ENCODE measurements around the gene USP37.

USP37 gene

DNA sequence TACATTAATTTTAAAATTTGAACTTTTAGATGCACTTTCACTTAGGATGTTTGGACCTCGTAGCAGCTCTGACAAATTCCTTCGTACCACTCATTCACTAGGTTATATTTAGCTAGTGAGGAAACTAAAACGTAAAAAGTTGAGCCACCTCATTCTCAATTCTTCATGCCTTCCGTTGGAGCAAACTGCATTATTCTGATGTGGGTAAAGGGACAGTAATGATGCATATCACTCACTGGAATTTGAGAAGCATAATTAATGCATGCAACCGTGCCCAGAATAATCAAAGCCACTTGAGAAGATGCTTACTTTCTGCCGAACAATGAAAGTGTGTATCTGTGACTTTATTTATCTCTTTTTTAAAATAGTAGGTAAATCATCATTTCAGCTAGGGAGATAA is 2.7 kb upstream of the USP37 start:
- no peak overlapping the region for H3K27ac ChIP-seq (ENCODE audit: low read depth, low read length)
- H3K9me3 ChIP-seq (ENCODE audit: insufficient read depth, low read length): no peaks in the 10 kb centered on the region
- H3K9me2 ChIP-seq (replicated peaks; ENCODE audit: insufficient read depth, low read length): no peaks in the 10 kb centered on the region
- peaks cover 7% of the 10 kb centered on the region; the same call in 1 of the 2 replicates for H4K20me1 ChIP-seq (ENCODE audit: low read depth, low read length)
- H3K4me2 ChIP-seq (ENCODE audit: low read depth, low read length, poor library complexity, severe bottlenecking): peak overlapping the region; percentile 93
- H2AFZ ChIP-seq (ENCODE audit: low read depth, low read length, severe bottlenecking): no peak overlapping the region
- TF ChIP-seq, protein P1, sequence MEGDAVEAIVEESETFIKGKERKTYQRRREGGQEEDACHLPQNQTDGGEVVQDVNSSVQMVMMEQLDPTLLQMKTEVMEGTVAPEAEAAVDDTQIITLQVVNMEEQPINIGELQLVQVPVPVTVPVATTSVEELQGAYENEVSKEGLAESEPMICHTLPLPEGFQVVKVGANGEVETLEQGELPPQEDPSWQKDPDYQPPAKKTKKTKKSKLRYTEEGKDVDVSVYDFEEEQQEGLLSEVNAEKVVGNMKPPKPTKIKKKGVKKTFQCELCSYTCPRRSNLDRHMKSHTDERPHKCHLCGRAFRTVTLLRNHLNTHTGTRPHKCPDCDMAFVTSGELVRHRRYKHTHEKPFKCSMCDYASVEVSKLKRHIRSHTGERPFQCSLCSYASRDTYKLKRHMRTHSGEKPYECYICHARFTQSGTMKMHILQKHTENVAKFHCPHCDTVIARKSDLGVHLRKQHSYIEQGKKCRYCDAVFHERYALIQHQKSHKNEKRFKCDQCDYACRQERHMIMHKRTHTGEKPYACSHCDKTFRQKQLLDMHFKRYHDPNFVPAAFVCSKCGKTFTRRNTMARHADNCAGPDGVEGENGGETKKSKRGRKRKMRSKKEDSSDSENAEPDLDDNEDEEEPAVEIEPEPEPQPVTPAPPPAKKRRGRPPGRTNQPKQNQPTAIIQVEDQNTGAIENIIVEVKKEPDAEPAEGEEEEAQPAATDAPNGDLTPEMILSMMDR (IDR thresholded peaks at IDR 0.05; ENCODE audit: insufficient read depth, low read length, poor library complexity, severe bottlenecking): no peak
- no peak for TF ChIP-seq EZH2phosphoT487 (conservative IDR thresholded peaks at IDR 0.05; ENCODE audit: low read length)
- no peaks in the 10 kb centered on the region for H3K27me3 ChIP-seq (ENCODE audit: low read length)
- peaks cover 22% of the 10 kb centered on the region for H3K36me3 ChIP-seq (ENCODE audit: low read length)
- H3F3A ChIP-seq (ENCODE audit: insufficient read depth): peaks cover 6% of the 10 kb centered on the region; the same call in 1 of the 2 replicates
- H3K9ac ChIP-seq (ENCODE audit: low read length): peak overlapping the region; percentile 97
- H3K4me3 ChIP-seq (ENCODE audit: insufficient read depth, low read length, poor library complexity, severe bottlenecking): peak overlapping the region; percentile 93
- H3K79me2 ChIP-seq (ENCODE audit: insufficient read depth, low read length): peaks cover 93% of the 10 kb centered on the region

DNA sequence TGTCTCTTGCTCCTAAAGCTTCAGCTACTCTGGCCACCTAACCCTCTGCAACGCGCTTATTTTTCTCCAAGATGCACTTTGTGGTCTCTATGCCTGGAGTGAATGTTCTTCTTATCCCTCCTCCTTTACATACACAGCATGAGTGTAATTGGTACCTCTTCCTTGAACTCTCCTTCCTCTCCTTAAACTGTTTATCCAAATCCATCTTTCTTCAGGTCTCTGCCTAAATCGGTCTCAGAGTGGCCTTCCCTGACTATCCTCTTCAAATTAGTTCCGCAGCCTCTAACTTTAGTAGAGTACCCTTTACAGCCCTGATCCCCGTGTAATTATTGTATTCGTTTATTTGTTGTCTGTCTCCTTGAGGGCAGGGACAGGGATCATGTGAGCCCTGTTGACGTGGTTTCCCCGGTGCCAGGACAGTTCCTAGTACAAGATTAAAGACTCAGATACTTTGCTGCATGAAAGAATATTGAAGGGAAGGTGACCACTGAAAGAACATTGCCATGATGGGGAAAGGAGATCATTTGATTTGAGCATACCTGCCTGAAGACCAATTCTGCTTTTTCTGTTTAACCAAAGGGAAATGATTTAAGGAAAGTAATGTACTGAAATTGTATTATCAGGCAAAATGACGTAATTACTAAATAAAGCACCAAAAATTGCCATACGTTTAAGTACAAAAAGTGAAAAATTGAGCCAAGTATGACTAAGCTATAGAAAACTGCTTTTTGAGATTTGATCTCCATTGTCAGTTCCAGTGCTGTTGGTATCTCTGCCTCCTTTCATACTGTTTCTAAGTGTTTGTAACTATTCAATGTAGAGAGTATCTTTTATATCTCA is 1.7 kb upstream of the USP37 start:
- Histone ChIP-seq H3F3A (ENCODE audit: insufficient read depth) (peaks cover 4% of the 10 kb centered on the region; the same call in 1 of the 2 replicates), H4K20me1 (ENCODE audit: low read depth, low read length) (peaks cover 3% of the 10 kb centered on the region; the same call in 1 of the 2 replicates), H3K9ac (ENCODE audit: low read length) (peak overlapping the region; percentile 97), H3K27ac (ENCODE audit: low read depth, low read length) (peak overlapping the region; percentile 82), H3K79me2 (ENCODE audit: insufficient read depth, low read length) (peaks cover 93% of the 10 kb centered on the region), H3K27me3 (ENCODE audit: low read length) (no peaks in the 10 kb centered on the region), H3K9me3 (ENCODE audit: insufficient read depth, low read length) (no peaks in the 10 kb centered on the region), H3K4me3 (ENCODE audit: insufficient read depth, low read length, poor library complexity, severe bottlenecking) (peak overlapping the region; percentile 93), H2AFZ (ENCODE audit: low read depth, low read length, severe bottlenecking) (no peak overlapping the region), H3K36me3 (ENCODE audit: low read length) (peaks cover 20% of the 10 kb centered on the region), H3K4me2 (ENCODE audit: low read depth, low read length, poor library complexity, severe bottlenecking) (peak overlapping the region; percentile 93), H3K9me2 (replicated peaks; ENCODE audit: insufficient read depth, low read length) (no peaks in the 10 kb centered on the region)
- TF ChIP-seq EZH2phosphoT487 (conservative IDR thresholded peaks at IDR 0.05; ENCODE audit: low read length): no peak
- TF ChIP-seq, protein P1 (IDR thresholded peaks at IDR 0.05; ENCODE audit: insufficient read depth, low read length, poor library complexity, severe bottlenecking): no peak

DNA sequence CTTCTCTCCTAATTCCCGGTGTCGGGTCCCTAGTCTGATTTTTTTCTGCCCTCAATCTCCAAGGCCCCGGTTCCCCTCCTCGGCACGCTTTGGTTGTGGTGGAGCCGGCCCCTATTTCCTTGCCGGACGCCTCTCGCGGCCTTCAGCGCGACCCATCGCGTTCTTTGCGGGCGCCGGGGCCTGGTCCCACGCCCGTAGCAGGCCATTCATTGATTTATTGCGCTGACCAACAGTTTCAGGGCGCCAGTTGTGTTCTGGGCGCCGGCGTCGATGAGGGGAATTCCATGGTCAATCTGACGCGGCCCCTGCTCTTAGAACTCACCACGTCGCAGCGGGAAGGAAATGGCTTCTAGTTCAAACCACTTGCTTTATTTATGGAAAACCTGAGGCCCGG is 884 bp upstream of the USP37 start:
- H3K36me3 ChIP-seq (ENCODE audit: low read length): peaks cover 13% of the 10 kb centered on the region
- H4K20me1 ChIP-seq (ENCODE audit: low read depth, low read length): peaks cover under 1% of the 10 kb centered on the region; the same call in 1 of the 2 replicates
- H2AFZ ChIP-seq (ENCODE audit: low read depth, low read length, severe bottlenecking): peak overlapping the region; percentile 84
- no peaks in the 10 kb centered on the region for H3K9me3 ChIP-seq (ENCODE audit: insufficient read depth, low read length)
- TF ChIP-seq, protein P1 (IDR thresholded peaks at IDR 0.05; ENCODE audit: insufficient read depth, low read length, poor library complexity, severe bottlenecking): no peak
- H3K4me2 ChIP-seq (ENCODE audit: low read depth, low read length, poor library complexity, severe bottlenecking): peak overlapping the region; percentile 93
- no peaks in the 10 kb centered on the region for H3K9me2 ChIP-seq (replicated peaks; ENCODE audit: insufficient read depth, low read length)
- H3K27me3 ChIP-seq (ENCODE audit: low read length): no peaks in the 10 kb centered on the region
- H3K79me2 ChIP-seq (ENCODE audit: insufficient read depth, low read length): peaks cover 93% of the 10 kb centered on the region
- peak overlapping the region; percentile 82 for H3K27ac ChIP-seq (ENCODE audit: low read depth, low read length)
- H3K9ac ChIP-seq (ENCODE audit: low read length): peak overlapping the region; percentile 97
- H3K4me3 ChIP-seq (ENCODE audit: insufficient read depth, low read length, poor library complexity, severe bottlenecking): peak overlapping the region; percentile 93
- H3F3A ChIP-seq (ENCODE audit: insufficient read depth): peaks cover 4% of the 10 kb centered on the region; the same call in 1 of the 2 replicates
